ENCODE measurements around the gene NINL. TPM values are rescaled to one million over a fixed set of nuclear protein-coding genes. Genes with fewer than 3 reads are reported as not detected.
"Not testable (repeated sequence)": the region's sequence is repeated elsewhere in the genome, so short reads cannot be mapped to it uniquely, and the experiment has no call there.

Gene NINL
- total RNA-seq, 2 donors from 2014 or later, result 4.2 to 7.4 TPM

DNA sequence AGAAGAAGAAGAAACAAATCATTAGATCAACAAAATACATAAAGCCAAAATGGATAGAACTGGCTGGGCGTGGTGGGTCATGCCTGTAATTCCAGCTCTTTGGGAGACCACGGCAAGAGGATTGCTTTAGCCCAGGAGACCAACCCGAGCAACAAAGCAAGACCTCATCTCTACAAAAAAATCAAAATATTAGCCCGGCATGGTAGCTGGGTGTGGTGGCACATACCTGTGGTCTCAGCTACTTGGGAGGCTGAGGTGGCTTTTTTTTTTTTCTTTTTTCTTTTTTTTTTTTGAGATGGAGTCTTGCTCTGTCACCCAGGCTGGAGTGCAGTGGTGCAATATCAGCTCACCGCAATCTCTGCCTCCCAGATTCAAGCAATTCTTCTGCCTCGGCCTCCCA is 21.5 kb downstream of the NINL start:
- intact Hi-C loops (cut with DNase I), result no loop called here
- DNase-seq (ENCODE audit: low spot score), result no peak

DNA sequence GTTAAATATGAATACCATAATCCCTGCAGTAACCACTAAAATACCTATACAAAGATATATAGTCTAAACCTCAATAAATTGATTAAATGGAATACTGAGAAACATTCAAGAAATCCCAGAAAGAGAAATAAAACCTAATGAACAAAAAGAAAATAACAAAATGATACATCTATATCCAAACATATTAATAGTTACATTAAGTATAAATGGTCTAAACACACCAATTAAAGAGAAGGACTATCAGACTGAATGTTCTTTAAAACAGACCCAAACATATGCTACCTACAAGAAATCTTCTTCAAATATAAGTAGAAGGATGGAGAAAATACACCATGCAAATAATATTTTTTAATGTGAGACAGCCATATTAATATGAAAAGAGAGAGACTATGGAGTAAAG is 22.0 kb downstream of the NINL start:
- DNase-seq (ENCODE audit: low spot score), result no peak
- intact Hi-C loops (cut with DNase I), result no loop called here

DNA sequence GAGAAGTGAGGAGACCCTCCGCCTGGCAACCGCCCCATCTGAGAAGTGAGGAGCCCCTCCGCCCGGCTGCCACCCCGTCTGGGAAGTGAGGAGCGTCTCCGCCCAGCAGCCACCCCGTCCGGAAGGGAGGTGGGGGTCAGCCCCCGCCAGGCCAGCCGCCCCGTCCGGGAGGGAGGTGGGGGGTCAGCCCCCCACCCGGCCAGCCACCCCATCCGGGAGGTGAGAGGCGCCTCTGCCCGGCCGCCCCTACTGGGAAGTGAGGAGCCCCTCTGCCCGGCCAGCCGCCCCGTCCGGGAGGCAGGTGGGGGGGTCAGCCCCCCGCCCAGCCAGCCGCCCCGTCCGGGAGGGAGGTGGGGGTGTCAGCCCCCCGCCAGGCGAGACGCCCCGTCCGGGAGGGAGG is 23.6 kb downstream of the NINL start:
- intact Hi-C loops (cut with DNase I); DNase-seq (ENCODE audit: low spot score): not testable (repeated sequence)

DNA sequence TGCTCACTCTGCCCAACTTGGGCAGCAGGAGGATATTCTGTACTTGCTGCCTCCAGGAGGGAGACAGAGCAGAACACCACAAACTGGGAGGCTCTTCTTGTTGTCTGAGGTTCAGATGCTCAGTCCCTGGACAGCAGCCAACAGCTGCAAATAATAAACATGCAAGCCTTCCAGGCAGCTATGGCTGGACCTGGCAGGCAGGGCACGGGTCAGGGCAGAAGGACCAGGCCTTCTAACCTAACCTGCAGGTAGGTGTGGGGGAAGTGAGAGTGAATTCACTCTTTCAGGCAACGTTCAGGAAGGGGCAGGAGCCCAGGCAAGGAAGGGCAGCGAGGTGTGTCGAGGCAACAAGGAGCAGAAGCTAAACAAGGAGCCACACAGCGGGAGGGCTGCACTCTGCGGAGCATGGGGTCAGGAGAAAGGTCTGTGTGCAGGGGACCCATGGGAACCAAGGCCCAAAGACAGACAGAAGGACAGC is 31.5 kb downstream of the NINL start:
- no peak for DNase-seq (ENCODE audit: low spot score)
- intact Hi-C loops (cut with DNase I), result no loop called here

DNA sequence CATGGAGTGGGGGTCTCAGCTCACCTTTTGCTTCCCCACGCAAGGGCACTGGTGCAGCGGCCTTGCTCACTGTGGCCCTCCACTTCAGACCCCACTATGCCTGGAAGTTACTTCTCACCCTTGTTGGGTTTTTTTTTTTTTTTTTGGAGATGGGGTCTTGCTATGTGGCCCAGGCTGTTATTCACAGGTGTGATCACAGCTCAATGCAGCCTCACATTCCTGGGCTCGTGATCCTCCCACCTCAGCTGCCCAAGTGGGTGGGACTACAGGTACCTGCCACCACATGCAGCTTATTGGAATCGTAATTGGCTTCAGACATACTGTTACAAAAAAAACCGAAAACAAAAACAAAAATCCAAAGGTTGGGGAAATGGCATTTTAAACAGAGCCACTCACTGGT is 32.4 kb downstream of the NINL start:
- no peak for DNase-seq (ENCODE audit: low spot score)
- intact Hi-C loops (cut with DNase I), result no loop called here

DNA sequence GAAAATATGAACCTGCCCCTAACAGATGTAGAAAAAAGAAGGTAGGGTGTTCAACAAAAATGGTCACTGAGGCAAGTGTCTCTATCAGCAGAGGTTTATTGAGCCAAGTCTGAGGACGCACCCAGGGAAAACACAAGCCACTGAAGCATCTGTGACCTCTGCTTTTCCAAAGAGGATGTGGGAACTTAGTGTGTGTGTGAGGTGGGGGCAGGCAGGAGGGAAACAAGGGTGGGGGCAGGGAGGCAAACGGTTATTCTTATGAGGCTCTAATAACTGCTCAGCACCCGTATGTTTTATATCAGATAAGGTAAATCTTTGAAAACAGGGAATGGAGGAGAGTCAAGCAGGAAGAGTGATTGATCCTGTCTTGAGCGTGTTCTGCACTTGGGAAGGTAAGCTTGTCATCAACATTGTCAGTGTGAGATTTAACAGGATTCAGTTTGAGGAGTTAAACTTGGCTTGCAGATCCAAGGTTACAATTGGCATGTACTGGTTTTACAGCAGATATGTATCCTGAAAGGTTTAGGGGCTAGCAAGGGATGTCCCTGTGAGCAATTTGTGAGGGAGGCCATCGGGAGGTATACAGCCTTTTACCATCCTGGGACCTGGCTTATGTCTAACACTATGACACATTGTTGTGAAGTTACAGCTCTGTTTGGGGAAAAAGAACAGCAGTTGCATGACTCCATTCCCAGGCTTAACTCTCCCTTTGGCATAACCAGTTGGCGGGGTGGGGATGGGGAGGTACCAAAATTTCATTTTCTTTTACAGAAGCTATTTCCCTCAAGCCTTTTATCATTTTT is 33.7 kb downstream of the NINL start:
- DNase-seq (ENCODE audit: low spot score), result no peak
- intact Hi-C loops (cut with DNase I), result no loop called here

DNA sequence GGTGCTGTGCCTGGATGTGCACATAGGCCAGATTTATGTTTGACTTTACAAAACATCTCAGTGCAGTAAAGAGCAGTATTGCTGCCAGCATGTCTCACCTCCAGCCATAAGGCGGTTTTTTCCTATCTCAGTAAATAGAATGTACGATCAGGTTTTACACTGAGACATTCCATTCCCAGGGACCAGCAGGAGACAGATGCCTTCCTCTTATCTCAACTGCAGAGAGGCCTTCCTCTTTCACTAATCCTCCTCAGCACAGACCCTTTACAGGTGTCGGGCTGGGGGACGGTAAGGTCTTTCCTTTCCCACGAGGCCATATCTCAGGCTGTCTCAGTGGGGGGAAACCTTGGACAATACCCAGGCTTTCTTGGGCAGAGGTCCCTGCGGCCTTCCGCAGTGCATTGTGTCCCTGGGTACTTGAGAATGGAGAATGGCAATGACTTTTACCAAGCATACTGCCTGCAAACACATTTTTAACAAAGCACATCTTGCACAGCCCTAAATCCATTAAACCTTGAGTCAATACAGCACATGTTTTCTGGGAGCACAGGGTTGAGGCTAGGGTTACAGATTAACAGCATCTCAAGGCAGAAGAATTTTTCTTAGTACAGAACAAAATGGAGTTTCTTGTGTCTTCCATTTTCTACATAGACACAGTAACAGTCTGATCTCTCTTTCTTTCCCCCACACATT is 34.5 kb downstream of the NINL start:
- intact Hi-C loops (cut with DNase I), result not testable (repeated sequence)

DNA sequence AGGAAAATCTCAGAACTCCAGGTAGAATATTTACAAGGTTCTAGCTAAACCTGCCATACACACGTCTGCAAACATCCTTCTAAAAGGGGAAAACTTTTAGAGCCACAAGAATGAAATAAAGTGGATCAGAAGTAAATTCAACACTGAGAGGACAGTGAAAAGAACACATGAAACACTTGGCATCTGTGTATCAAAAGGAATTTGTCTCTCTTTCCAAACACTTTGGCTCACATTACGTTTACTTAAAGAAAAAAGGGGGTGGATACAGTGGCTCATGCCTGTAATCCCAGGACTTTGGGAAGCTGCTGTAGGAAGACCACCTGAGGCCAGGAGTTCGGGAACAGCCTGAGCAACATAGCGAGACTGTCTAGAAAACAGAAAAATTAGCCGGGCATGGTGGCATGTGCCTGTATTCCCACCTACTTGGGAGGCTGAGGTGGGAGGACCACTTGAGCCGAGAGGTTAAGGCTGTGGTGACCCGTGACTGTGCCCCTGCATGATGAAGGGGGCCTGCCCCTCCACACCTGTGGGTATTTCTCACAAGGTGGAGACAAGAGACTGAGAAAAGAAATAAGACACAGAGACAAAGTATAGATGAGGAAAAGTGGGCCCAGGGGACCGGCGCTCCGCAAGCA is 35.4 kb downstream of the NINL start:
- intact Hi-C loops (cut with DNase I), result no loop called here
- no peak for DNase-seq (ENCODE audit: low spot score)

More for the DNA sequence above, 34.5 kb downstream of the NINL start:
- DNase-seq (ENCODE audit: low spot score), result not testable (repeated sequence)

DNA sequence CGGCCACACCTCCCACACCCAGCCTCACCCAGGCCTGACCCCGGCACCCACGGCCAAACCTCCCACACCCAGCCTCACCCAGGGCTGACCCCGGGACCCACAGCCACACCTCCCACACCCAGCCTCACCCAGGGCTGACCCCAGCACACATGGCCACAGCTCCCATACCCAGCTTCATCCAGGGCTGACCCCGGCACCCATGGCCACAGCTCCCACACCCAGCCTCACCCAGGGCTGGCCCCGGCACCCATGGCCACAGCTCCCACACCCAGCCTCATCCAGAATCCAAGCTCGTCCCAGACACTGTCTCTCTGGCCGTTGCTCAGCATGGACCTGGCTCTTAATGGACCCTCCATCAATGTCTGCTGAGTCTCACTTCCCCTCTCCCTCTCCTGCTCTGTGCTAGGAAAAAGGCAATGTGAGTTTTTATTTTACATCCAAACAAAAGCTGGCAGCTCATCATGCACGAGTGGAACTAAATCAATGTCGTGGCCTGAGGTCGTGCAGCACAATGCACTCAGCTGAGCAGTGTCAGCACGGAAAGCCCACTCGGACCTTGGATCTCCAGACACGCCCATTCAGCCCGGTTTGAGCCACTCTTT is 36.1 kb downstream of the NINL start:
- intact Hi-C loops (cut with DNase I), result no loop called here
- DNase-seq (ENCODE audit: low spot score), result no peak

DNA sequence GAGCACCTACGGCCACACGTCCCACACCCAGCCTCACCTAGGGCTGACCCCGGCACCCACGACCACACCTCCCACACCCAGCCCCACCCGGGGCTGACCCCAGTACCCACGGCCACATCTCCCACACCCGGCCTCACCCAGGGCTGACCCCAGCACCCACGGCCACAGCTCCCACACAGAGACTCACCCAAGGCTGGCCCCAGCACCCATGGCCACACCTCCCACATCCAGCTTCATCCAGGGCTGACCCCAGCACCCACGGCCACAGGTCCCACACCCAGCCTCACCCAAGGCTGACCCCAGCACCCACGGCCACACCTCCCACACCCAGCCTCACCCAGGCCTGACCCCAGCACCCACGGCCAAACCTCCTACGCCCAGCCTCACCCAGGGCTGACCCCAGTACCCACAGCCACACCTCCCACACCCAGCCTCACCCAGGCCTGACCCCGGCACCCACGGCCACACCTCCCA is 36.7 kb downstream of the NINL start:
- no peak for DNase-seq (ENCODE audit: low spot score)
- intact Hi-C loops (cut with DNase I), result no loop called here

DNA sequence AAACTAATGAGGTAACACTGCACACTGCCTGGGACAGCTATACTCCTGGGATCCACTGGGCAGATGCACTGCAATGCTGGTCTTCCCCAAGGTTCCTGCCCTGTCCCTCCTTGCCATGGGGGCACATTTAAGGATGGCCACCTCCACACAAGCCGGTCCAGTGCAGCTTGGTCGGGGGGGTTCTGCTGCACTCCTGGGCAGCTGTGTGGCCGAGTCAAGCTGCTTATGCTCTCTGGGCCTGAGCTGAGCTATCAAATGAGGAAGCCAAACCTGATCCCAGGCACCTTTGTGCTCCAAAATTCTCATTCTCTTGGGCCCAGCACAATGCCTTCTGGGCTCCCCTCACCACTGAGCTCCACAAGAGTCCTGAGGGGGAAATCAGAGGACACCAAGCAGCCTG is 37.3 kb downstream of the NINL start:
- intact Hi-C loops (cut with DNase I), result no loop called here
- no peak for DNase-seq (ENCODE audit: low spot score)

DNA sequence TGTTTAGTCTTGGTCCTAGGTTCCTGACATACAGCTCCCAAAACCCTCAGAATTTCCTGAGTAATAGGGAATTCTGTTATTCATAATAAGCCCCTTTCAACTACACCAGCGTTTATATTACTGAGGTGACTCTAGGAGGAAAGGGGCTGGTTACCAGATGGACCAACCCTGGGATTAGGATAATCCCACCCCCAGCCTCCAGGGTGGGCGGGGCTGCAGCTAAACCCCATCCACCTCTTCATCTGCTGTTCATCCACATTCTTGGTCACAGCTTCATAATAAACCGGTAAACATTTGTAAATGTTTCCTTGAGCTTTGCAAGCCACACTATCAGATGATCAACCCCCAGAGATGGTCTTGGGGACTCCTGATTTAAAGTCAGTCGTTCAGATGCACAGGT is 38.3 kb downstream of the NINL start:
- no peak for DNase-seq (ENCODE audit: low spot score)
- intact Hi-C loops (cut with DNase I), result no loop called here

DNA sequence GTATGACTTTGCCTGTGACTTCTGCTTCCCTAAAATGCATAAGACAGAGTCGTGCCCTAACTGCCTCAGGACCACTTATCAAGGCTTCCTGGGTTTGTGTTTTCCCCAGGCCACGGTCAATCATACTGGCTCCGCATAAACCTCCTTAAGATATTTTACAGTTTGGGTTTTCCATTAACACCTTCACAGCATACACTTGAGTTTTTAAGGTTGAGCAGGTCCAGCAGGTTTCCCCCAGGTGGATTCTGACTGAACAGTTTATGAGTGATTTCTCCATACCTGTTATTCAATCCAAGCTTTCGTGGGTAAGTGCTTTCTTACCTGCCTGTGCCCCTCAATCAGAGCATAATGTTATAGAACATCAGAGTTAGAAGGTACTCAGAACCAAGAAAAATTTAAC is 39.3 kb downstream of the NINL start:
- DNase-seq (ENCODE audit: low spot score), result no peak
- intact Hi-C loops (cut with DNase I), result no loop called here

DNA sequence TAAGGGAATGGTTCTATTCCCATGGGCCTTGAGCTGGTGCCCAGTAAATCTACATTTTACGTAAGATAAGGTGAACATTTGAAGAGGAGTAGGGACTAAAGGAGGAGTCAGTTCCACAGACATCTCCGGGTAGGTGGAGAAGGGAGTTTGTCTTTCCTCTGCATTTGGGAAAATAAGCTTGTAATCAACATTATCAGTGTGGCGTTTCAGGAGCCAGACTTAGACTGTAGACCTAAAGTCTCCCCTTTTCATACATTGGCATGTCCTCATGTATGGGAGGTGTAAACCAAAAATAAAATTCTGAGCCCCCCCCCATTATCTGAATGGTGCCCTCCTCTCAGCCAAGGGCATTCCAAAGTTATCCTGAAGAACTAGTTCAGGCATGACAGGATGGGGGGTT is 40.2 kb downstream of the NINL start:
- intact Hi-C loops (cut with DNase I), result no loop called here
- no peak for DNase-seq (ENCODE audit: low spot score)

DNA sequence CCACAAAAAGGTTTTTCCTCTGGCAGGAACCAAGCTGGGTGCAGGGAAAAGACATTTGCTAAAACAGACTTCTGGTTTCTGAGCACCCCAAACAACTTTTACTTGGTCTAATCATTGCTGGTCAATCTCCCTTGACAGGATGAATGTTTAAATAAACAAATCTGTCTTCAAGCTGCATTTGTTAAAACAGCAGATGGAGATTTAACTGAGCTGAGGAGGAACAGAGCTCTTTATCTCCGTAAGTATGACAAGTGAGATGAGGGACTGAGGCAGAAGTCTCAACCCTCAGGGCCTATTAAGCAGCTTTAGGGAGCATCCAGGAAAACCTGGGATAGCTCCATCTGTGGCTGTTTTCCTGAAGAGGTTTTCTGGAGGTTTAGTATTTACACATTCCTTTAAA is 40.6 kb downstream of the NINL start:
- intact Hi-C loops (cut with DNase I), result no loop called here

DNA sequence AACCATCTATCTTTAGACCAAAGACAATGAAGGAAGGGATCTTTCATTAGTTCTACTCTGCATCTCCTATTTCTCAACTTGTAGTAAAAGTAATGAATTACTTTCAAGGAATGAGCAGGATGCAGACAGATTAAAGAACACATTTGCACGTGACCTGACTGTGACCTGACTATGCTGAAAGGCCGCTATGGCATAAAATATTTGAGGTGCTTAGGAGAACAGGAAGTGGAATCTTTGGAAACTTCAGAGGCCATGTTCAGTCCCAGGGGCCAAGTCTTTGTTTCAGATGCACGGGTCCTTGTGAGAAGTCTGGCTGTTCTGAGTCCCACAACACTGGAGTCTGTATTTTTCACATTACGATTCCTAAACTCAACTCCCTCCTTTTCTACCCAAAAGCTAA is 41.0 kb downstream of the NINL start:
- intact Hi-C loops (cut with DNase I), result no loop called here
- DNase-seq (ENCODE audit: low spot score), result no peak

More for the DNA sequence above, 40.6 kb downstream of the NINL start:
- DNase-seq (ENCODE audit: low spot score), result no peak

DNA sequence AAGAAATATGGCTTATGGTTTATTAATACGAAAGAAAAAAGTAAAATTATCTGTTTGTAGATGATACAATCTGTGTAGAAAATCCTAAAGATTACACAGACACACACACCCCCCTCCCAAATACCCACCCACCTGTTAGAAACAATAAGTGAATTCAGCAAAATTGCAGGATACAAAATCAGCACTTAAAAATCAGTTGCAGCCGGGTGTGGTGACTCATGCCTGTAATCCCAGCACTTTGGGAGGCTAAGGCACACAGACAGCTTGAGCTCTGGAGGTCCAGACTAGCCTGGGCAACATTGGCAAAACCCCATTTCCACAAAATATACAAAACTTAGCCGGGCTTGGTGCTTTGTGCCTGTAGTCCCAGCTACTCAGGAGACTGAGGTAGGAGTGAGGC is 42.3 kb downstream of the NINL start:
- no peak for DNase-seq (ENCODE audit: low spot score)
- intact Hi-C loops (cut with DNase I), result no loop called here

DNA sequence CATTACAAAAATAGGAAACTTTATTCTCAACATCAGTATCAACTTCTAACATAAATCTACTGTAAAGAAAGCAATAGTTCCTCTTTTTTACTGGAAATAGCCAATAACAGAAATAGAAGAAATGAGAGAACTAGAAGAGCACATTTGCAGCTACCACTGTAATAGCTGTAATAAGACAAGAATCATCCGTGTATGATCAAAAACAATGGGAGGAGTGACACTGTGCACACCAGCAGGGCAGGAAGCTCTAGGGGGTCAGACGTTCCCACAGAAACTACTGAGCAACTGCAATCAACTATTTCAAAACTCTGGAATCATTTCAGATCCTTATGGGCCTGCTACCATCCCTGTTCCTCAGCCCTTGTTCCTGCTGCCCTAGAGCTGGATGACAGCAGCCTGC is 43.7 kb downstream of the NINL start:
- DNase-seq (ENCODE audit: low spot score), result no peak
- intact Hi-C loops (cut with DNase I), result no loop called here

DNA sequence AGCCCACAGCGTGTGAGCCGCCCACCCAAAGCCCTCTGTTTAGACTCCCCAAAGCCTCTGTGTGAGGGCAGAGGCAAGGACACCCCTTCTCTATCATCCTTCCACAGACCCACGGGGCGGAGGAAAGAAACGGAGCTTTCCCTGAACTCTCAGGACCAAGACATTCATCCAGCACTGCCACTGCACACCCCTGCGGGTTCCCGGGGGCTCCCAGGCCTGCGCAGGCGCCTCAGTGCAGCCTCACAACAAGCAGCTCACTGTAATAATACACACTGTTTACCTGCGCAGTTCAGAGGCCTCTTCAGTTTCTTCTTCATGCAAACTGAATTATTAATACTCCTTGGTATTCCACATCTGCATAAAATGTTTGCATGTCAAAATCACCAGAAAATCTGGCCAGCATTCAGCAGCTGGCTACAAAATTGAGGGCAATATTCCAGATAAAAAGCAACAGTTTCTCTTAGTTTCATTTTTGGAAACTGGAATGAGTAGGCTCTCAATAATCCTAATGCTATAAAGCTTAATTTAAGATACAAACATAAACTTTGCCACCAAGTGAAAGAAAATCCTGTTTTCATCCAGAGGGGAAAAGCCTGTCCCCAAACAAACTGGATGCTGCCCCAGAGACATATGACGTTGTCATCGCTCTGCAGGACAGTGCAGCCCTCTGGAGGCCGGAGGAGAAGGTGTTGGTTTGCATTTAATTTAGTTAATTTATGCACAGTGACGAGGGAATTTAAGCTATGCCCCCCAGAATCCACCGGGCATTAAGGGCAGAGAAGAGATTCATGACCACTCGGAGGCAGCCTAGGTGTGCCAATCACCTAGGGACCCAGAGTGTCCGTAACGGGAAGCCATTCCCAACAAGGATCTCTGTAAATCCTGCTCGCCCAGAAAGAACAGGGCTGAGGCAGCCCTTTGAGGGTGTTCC is 45.3 kb downstream of the NINL start:
- intact Hi-C loops (cut with DNase I), result no loop called here
- no peak for DNase-seq (ENCODE audit: low spot score)
